Glomerular visceral epithelial cell (primary cell): ENCODE measurements around the gene DRAM1.

ENCODE experiments used
- DNase-seq: peaks from one replicate; pipeline ENCODE4 v3.0.0-alpha.2; 2016; ENCODE audit errors: extremely low spot score

Gene DRAM1

DNA sequence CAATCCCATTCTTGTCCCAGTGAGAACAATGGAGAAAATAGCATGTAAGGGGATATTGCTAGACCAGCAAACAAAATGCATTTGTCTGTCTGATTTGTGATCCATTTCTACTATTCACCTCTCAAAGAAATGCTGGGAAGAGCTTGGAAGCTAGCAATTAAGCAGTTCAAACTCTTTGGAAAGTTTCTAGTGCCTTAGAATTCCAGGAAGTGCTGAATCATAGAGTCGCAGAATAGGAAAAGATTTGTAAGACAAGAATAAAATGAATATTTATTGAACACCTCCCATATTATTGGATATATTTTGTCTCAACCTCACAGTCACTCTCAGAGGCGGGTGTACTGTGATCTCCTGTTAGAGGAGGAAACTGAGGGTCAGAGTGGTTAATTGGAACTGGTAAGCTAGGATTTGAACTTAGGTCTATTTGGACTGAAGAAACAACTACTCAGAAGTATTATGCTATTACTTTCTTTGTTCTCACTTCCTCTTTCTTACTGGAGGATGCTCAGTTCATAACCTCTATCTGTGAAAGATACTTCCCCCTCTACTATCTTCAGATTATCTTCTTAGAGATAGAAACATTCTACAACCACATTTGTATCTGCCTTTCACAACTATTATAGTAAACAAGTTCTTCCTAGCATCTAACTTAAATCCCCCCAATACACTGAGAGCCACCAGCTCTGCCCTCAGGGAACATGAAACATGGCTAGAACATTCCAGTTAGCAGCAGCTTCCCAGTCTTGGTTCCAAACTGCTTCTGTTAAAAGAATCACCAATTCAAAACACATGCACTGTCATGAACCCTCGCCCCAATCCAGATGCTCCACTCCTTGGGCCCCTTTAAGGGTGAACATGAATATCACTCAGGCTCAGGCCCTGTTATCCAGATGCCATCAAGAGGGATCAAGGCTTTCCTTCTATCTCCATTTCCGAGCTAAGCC lies 64.2 kb downstream of the DRAM1 start:
- DNase-seq = no peak

DNA sequence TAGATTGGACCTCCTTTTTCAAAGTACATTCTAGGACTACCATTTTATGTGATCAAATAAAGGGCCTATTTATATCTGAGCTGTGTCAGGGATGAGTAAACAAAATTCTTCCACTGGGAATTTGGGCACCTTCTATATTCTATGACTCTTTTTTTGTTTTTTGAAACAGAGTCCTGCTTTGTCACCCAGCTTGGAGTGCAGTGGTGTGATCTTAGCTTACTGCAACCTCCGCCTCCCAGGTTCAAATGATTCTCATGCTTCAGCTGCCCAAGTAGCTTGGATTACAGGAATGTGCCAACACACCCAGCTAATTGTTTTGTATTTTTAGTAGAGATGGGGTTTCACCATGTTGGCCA lies 64.8 kb downstream of the DRAM1 start:
- no peak for DNase-seq

- DNase-seq = no peak
These were observed 68.2 kb downstream of the DRAM1 start for GRCh38 chr12:101945369-101946232.

DNA sequence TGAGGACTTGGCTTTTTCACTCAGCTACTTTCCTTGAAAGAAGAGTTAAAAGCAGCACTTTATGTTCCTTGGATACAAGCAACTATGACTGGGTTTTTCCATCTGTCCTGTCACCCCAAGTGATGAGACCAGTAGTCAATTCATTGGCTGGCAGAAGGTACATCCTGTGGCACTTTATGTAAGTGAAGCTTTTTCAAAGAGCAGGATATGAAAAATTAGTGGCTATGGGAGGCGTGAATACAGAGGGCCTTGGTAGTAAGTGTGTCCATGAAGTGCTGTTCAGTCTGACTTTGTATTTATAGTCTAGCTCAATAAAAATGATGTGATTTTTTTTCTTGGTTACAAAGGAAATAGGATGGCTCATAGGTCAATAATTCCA lies 68.8 kb downstream of the DRAM1 start:
- no peak for DNase-seq

GRCh38 chr12:101947316-101947715 lies 69.9 kb downstream of the DRAM1 start:
- no peak for DNase-seq

- DNase-seq = no peak
These were observed 71.0 kb downstream of the DRAM1 start for GRCh38 chr12:101948365-101948764.

- no peak for DNase-seq
These were observed 73.8 kb downstream of the DRAM1 start for GRCh38 chr12:101951002-101951670.

DNA sequence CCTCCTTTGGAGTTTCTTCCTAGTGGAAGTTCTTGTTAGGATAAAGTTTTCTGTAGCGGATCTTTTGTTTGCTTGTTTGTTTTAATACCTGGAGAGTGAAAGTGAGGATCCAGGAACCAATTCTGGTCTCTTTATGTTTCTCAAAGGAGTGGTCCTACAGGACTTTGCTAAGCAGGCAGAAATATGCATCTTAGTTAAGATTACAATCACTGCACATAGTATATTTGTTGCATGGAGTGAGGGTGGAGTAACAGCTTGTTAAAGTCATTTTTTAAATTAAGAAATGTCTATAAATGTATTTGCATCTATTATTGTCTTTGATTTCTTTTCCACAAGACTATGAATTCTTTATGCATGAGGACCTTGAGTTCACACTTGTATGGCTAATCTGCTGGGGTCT lies 76.7 kb downstream of the DRAM1 start:
- DNase-seq = no peak

- DNase-seq = no peak
These were observed 77.3 kb downstream of the DRAM1 start for GRCh38 chr12:101954676-101955075.

GRCh38 chr12:101957252-101957959 lies 80.0 kb downstream of the DRAM1 start:
- DNase-seq = no peak

DNA sequence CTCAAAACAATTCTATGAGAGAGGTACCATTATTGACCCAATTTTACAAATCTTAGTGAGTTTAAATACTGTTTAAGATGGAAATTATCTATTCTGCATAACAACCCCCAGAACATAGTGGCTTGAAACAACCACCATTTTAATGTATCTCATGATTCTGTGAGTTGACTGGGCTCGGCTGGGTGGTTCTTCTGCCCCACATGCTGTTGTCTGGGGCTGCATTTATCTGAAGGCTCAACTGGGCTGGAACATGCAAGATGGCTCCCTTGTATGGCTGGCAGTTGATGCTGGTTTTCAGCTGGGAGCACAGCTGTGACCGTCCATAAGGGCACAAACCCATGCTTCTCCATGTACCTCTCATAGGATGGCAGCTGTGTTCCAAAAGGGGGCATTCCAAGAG lies 82.2 kb downstream of the DRAM1 start:
- no peak for DNase-seq

DNA sequence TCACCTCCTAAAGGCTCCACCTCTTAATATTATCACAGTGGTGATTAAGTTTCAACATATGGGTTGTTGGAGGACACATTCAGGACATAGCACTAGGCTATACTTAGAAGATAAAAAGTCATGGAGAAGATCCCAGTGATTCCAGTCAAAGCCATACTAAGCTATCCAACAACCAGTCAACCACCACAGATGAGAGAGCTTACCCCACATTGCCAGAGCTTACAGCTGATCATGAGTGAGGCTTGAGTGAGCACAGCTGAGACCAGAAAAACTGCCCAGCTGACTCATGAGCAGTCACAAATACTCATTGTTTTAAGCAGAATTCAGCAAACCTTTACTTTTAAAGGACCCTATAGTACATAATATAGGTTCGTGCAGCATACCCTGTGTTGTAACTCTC lies 85.1 kb downstream of the DRAM1 start:
- peak; percentile 33 for DNase-seq

DNA sequence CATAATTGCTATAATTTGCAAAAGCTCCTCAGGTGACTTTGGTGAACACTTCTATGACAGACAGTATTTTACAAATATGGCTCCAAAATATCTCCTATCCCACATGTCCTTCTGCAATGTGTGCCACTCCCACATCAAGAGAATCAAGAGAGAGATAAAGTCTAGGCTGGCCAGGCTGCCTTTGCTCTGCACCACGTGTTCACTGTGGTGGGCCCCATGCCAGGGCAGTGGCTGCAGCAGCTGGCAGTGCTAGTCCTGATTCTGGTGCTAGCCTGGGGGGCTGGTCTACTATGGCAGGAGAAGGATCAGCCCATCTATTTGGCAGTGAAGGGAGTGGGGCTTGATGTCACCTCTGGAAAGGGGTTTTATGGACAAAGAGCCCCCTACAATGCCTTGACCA lies 86.3 kb downstream of the DRAM1 start:
- no peak for DNase-seq

DNA sequence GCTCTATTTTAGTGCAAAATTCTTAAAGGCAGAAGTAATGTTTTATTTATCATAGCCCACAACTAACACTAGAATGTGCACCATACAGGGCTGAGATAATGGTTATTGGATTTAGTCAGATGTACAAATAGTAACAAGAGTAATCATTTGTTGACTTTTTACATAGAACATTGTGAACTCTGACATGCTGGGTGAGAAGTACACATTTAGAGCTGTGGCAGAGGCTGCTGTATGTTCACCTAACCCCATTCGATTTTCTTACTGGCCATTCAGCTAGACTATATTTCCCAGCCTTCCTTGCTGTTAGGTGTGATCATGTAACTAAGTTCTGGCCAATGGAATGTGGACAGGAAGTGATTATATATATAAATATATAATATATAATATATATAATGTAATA lies 89.1 kb downstream of the DRAM1 start:
- DNase-seq = no peak

DNA sequence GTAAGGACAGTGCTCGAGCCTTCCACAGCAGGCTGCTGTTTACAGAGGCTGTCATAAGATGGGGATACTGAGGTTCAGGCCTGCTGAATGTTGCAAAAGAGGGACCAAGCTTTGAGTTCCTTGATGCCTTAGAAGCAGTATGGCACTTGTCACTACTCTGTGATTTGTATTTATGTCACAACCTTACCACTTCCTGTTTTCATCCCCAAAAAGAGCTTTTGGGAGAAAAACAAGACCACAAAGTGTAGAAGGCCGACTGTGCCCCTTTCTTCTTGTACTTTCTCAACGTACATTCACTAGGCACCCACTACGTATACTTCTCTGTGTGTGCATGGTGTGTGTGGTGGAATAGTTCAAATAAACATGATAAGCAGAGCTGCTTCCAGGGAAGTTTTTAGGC lies 90.1 kb downstream of the DRAM1 start:
- DNase-seq = no peak

- peak; percentile 2 for DNase-seq
These were observed 91.4 kb downstream of the DRAM1 start for GRCh38 chr12:101968770-101969169.
